SK-N-SH (cell line): ENCODE data around the gene KCNAB1. TPM values are rescaled to one million over a fixed set of nuclear protein-coding genes. Genes with fewer than 3 reads are reported as not detected.
A peak's percentile ranks its signal among the peaks of the same experiment; 100 is the strongest.

ENCODE experiments used
- CTCF ChIA-PET: fragments of 300-600, 350-600 bp; formaldehyde crosslinking; extraction: SDS; loops from one replicate; lab custom pipeline; 2021; lab: Yijun Ruan, JAX
- POLR2A ChIA-PET: fragments of 350-600 bp; sonication (Branson Sonifier 250); formaldehyde crosslinking; extraction: SDS; loops from one replicate; lab custom pipeline; 2020; ENCODE audit warnings: antibody characterized with exemption, inconsistent platforms; lab: Yijun Ruan, JAX
- DNase-seq: peaks from one replicate; pipeline ENCODE4 v3.0.0; 2012
- H2AFZ ChIP-seq: fragments of 200-600 bp; sonication (generic); 2 replicates; pipeline ENCODE4 v1.8.1; 2016; ENCODE audit warnings: antibody characterized with exemption, mild to moderate bottlenecking, low read depth
- H3F3A ChIP-seq: fragments of 200-600 bp; sonication (generic); replicated peaks from 2 replicates; pipeline ENCODE3; 2016; ENCODE audit warnings: antibody characterized with exemption, mild to moderate bottlenecking; ENCODE audit not compliant: insufficient read depth
- H3K27ac ChIP-seq, 2 experiments: fragments of 200-500 bp in 1 of 2; fragments of 200-600 bp in 1 of 2; sonication (Bioruptor generic) in 1 of 2; sonication (generic), shearing (Covaris generic) in 1 of 2; 2 replicates each; pipeline versions ENCODE4 v1.5.1 to v1.6.1; 2014 to 2016; ENCODE audit warnings: low read depth in 2 of 2, inconsistent platforms in 1 of 2, low read length in 1 of 2, mild to moderate bottlenecking in 1 of 2, mixed read lengths in 1 of 2
- H3K27me3 ChIP-seq: fragments of 200-600 bp; sonication (generic), shearing (Covaris generic); 2 replicates; pipeline ENCODE4 v1.6.1; 2016; ENCODE audit warnings: mixed run types; ENCODE audit not compliant: insufficient read depth
- H3K36me3 ChIP-seq, 2 experiments: fragments of 200-500 bp in 1 of 2; fragments of 200-600 bp in 1 of 2; sonication (Bioruptor generic) in 1 of 2; sonication (generic) in 1 of 2; replicated peaks in 1 of 2; 2 replicates each; pipeline versions ENCODE3 to v1.5.1; 2014 to 2016; ENCODE audit warnings: low read length in 1 of 2, mild to moderate bottlenecking in 1 of 2; ENCODE audit not compliant: insufficient read depth in 2 of 2, control insufficient read depth in 1 of 2
- H3K4me1 ChIP-seq, 2 experiments: fragments of 200-500 bp in 1 of 2; fragments of 200-600 bp in 1 of 2; sonication (Bioruptor generic) in 1 of 2; sonication (generic), shearing (Covaris generic) in 1 of 2; 2 replicates each; pipeline versions ENCODE4 v1.5.1 to v1.6.1; 2014 to 2016; ENCODE audit warnings: low read depth in 1 of 2, low read length in 1 of 2, mixed run types in 1 of 2; ENCODE audit not compliant: insufficient read depth in 2 of 2, control insufficient read depth in 1 of 2
- H3K4me2 ChIP-seq: fragments of 200-600 bp; sonication (generic), shearing (Covaris generic); 2 replicates; pipeline ENCODE4 v1.6.1; 2017; ENCODE audit warnings: mixed run types
- H3K4me3 ChIP-seq, 2 experiments: fragments of 200-500 bp in 1 of 2; fragments of 200-600 bp in 1 of 2; sonication (Bioruptor generic) in 1 of 2; sonication (generic), shearing (Covaris generic) in 1 of 2; 2 replicates each; pipeline versions ENCODE4 v1.5.1 to v1.8.1; 2014 to 2016; ENCODE audit warnings: low read depth in 2 of 2, inconsistent platforms in 1 of 2, low read length in 1 of 2, mild to moderate bottlenecking in 1 of 2, mixed read lengths in 1 of 2, moderate library complexity in 1 of 2
- H3K79me2 ChIP-seq: fragments of 200-600 bp; sonication (generic); 2 replicates; pipeline ENCODE4 v1.8.1; 2017; ENCODE audit warnings: mild to moderate bottlenecking; ENCODE audit not compliant: insufficient read depth
- H3K9ac ChIP-seq: fragments of 200-600 bp; sonication (generic); 2 replicates; pipeline ENCODE4 v1.6.1; 2017; ENCODE audit warnings: mixed run types
- H3K9me2 ChIP-seq: fragments of 200-600 bp; sonication (generic); 2 replicates; pipeline ENCODE4 v1.6.1; 2017; ENCODE audit warnings: mixed run types
- H3K9me3 ChIP-seq: fragments of 200-600 bp; sonication (generic); 2 replicates; pipeline ENCODE4 v1.6.1; 2017; ENCODE audit warnings: mixed run types, mild to moderate bottlenecking, moderate library complexity
- H4K20me1 ChIP-seq: fragments of 200-600 bp; sonication (generic); 2 replicates; pipeline ENCODE4 v1.6.1; 2017; ENCODE audit warnings: mild to moderate bottlenecking, mixed run types; ENCODE audit not compliant: insufficient read depth
- CTCF ChIP-seq: fragments of 200-600 bp; sonication (generic); IDR thresholded peaks from 2 replicates; pipeline ENCODE4 v1.6.1; 2017; ENCODE audit warnings: antibody characterized with exemption, mild to moderate bottlenecking, moderate library complexity
- ELF1 ChIP-seq: IDR thresholded peaks from 2 replicates; pipeline ENCODE4 v1.4.0; 2012
- FOSL2 ChIP-seq: IDR thresholded peaks from 2 replicates; pipeline ENCODE4 v1.4.0; 2012; ENCODE audit warnings: low read depth, mild to moderate bottlenecking, moderate library complexity, borderline replicate concordance
- FOXJ3 ChIP-seq: sonication (generic); formaldehyde crosslinking; IDR thresholded peaks from 2 replicates; pipeline ENCODE4 v1.5.1; 2020; ENCODE audit warnings: mild to moderate bottlenecking, missing genetic modification reagents
- FOXM1 ChIP-seq: IDR thresholded peaks from 2 replicates; pipeline ENCODE4 v1.4.0; 2012; ENCODE audit warnings: low read depth, mild to moderate bottlenecking
- GABPA ChIP-seq: IDR thresholded peaks from 2 replicates; pipeline ENCODE4 v1.4.0; 2012; ENCODE audit warnings: low read depth, mild to moderate bottlenecking
- GATA2 ChIP-seq: sonication (generic); formaldehyde crosslinking; IDR thresholded peaks from 2 replicates; pipeline ENCODE4 v1.5.0; 2020; ENCODE audit warnings: mild to moderate bottlenecking, missing genetic modification reagents
- MAX ChIP-seq: IDR thresholded peaks from 2 replicates; pipeline ENCODE4 v1.4.0; 2012; ENCODE audit warnings: low read depth
- MXI1 ChIP-seq: IDR thresholded peaks from 2 replicates; pipeline ENCODE4 v1.6.1; 2012; ENCODE audit warnings: mild to moderate bottlenecking, low read depth, low read length, improper control_type of control experiment
- POLR2AphosphoS5 ChIP-seq: IDR thresholded peaks from 2 replicates; pipeline ENCODE4 v1.6.1; 2012; ENCODE audit warnings: low read depth, low read length
- RFX5 ChIP-seq: IDR thresholded peaks from 2 replicates; pipeline ENCODE4 v1.6.1; 2012; ENCODE audit warnings: mild to moderate bottlenecking, improper control_type of control experiment, low read length
- RXRA ChIP-seq: IDR thresholded peaks from 2 replicates; pipeline ENCODE4 v1.4.0; 2012; ENCODE audit warnings: low read depth, mild to moderate bottlenecking, borderline replicate concordance
- TCF12 ChIP-seq: IDR thresholded peaks from 2 replicates; pipeline ENCODE4 v1.4.0; 2012
- USF1 ChIP-seq: IDR thresholded peaks from 2 replicates; pipeline ENCODE4 v1.4.0; 2012; ENCODE audit warnings: low read depth, borderline replicate concordance
- YY1 ChIP-seq: IDR thresholded peaks from 2 replicates; pipeline ENCODE4 v1.4.0; 2012; ENCODE audit warnings: low read depth, mild to moderate bottlenecking
- WGBS: methylation state at CpG from one replicate; pipeline ENCODE4 v1.1.6; 2017; ENCODE audit warnings: low lambda C conversion rate; 5-methylcytosine and 5-hydroxymethylcytosine counted together
- polyA plus RNA-seq, 3 experiments: library from polyadenylated mRNA; depleted of rRNA; stranded (reverse); fragments of >200 nt; gene quantifications; 2 replicates each; pipeline ENCODE4 v1.2.3, GENCODE V29; 2012
- TF ChIP-seq, protein P1 (sequence below): IDR thresholded peaks from 2 replicates; pipeline ENCODE4 v1.6.1; 2012; ENCODE audit warnings: mild to moderate bottlenecking, low read depth, low read length, moderate library complexity

KCNAB1 gene
- polyA plus RNA-seq, 1 of the 3 experiments (the other 2 are of a cell fraction): 82.1 TPM

- TF ChIP-seq MXI1 (no peak), CTCF (peak; percentile 68), GABPA (no peak), FOXJ3 (CRISPR knock-in tag) (no peak)
Measured at GRCh38 chr3:156449710-156450574, 329.6 kb downstream of the KCNAB1 start (continued).

DNA sequence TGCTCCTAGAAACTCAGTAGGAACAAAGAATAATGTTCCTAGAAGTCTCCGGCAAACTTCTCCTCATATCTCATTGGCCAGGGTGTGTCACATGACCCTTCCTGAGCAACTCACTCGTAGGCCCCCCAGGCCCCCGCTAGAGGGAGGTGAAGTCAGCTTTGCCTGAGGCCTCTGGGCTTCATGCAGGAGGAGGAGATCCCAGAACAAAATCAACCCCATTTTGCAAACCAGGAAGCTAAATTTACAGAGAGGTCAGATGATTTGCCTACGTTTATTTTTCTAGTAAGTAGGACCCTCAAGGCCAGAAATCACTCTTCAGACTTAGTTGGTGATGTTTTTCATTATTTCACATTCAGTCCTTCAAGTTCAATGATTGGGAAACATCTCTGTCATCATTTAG lies 335.5 kb downstream of the KCNAB1 start:
- no peaks in the 10 kb centered on the region for H3K27me3 ChIP-seq
- TF ChIP-seq, protein P1, sequence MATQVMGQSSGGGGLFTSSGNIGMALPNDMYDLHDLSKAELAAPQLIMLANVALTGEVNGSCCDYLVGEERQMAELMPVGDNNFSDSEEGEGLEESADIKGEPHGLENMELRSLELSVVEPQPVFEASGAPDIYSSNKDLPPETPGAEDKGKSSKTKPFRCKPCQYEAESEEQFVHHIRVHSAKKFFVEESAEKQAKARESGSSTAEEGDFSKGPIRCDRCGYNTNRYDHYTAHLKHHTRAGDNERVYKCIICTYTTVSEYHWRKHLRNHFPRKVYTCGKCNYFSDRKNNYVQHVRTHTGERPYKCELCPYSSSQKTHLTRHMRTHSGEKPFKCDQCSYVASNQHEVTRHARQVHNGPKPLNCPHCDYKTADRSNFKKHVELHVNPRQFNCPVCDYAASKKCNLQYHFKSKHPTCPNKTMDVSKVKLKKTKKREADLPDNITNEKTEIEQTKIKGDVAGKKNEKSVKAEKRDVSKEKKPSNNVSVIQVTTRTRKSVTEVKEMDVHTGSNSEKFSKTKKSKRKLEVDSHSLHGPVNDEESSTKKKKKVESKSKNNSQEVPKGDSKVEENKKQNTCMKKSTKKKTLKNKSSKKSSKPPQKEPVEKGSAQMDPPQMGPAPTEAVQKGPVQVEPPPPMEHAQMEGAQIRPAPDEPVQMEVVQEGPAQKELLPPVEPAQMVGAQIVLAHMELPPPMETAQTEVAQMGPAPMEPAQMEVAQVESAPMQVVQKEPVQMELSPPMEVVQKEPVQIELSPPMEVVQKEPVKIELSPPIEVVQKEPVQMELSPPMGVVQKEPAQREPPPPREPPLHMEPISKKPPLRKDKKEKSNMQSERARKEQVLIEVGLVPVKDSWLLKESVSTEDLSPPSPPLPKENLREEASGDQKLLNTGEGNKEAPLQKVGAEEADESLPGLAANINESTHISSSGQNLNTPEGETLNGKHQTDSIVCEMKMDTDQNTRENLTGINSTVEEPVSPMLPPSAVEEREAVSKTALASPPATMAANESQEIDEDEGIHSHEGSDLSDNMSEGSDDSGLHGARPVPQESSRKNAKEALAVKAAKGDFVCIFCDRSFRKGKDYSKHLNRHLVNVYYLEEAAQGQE: no peak
- TF ChIP-seq RXRA: no peak
- no peak for TF ChIP-seq TCF12
- no peak for TF ChIP-seq USF1
- no peak for TF ChIP-seq FOSL2
- no peak for TF ChIP-seq ELF1
- TF ChIP-seq GATA2 (CRISPR knock-in tag): no peak
- no peak for TF ChIP-seq YY1
- TF ChIP-seq RFX5: no peak
- no peak for TF ChIP-seq POLR2AphosphoS5
- no peak for TF ChIP-seq CTCF
- TF ChIP-seq MAX: no peak
- no peak for TF ChIP-seq FOXM1
- peaks cover 3% of the 10 kb centered on the region; the same call in 1 of the 2 replicates for H4K20me1 ChIP-seq
- H3K9me3 ChIP-seq: no peaks in the 10 kb centered on the region
- H3K4me1 ChIP-seq: peaks cover 2 to 9% of the 10 kb centered on the region in 2 experiments; a peak in 3 of 4 replicates
- H3K9me2 ChIP-seq: no peaks in the 10 kb centered on the region
- peaks cover 45% of the 10 kb centered on the region for H3K79me2 ChIP-seq
- H3F3A ChIP-seq: peaks cover 13% of the 10 kb centered on the region
- peaks cover 41 to 57% of the 10 kb centered on the region in 2 experiments for H3K36me3 ChIP-seq
- H3K27ac ChIP-seq: no peak overlapping the region
- POLR2A ChIA-PET: no interaction called here
- CTCF ChIA-PET: interaction anchor here (1.6 to 9.3 kb wide), 3 partner anchors 54 to 305 kb away, joined by 3 to 95 read pairs (median 7); no protein-coding TSS in a partner anchor
- no peak overlapping the region for H3K4me2 ChIP-seq
- 90% methylated on average over 3 of the region's 4 CpGs for WGBS
- H3K4me3 ChIP-seq: no peak overlapping the region
- DNase-seq: no peak
- H3K9ac ChIP-seq: no peak overlapping the region
- no peak overlapping the region for H2AFZ ChIP-seq
